WTC11 (cell line): ENCODE results near the gene CCDC178. TPM values are rescaled to one million over a fixed set of nuclear protein-coding genes. Genes with fewer than 3 reads are reported as not detected.

Source experiments
- ATAC-seq: fragments of 200-7000 bp; cut with Tn5 transposase; 2 replicates; pipeline ENCODE4 v1.10.0; 2021; ENCODE audit warnings: mild to moderate bottlenecking, moderate library complexity
- CTCF ChIA-PET: fragments of 300-600 bp; sonication (Branson Sonifier 250); formaldehyde crosslinking; loops from one replicate; lab custom pipeline; 2021; ENCODE audit warnings: antibody characterized with exemption; lab: Charles Lee
- POLR2A ChIA-PET: fragments of 350-600 bp; sonication (Branson Sonifier 250); formaldehyde crosslinking; loops from one replicate; lab custom pipeline; 2021; ENCODE audit warnings: antibody characterized with exemption; lab: Charles Lee
- DNase-seq: peaks from one replicate; pipeline ENCODE4 v3.0.0; 2021; ENCODE audit warnings: low spot score
- H3K27ac Mint-ChIP-seq: 2 replicates; pipeline ENCODE4 v1.8.0; 2021; ENCODE audit warnings: mixed read lengths
- H3K27me3 Mint-ChIP-seq: 2 replicates; pipeline ENCODE4 v1.8.0; 2021; ENCODE audit warnings: low read depth, mild to moderate bottlenecking, moderate library complexity, mixed read lengths
- H3K36me3 Mint-ChIP-seq: 2 replicates; pipeline ENCODE4 v1.8.0; 2021; ENCODE audit warnings: mixed read lengths
- H3K4me1 Mint-ChIP-seq: 2 replicates; pipeline ENCODE4 v1.8.0; 2022; ENCODE audit warnings: mixed read lengths
- H3K4me3 Mint-ChIP-seq: 2 replicates; pipeline ENCODE4 v1.8.0; 2021; ENCODE audit warnings: mild to moderate bottlenecking, moderate library complexity, mixed read lengths
- H3K9me3 Mint-ChIP-seq: 2 replicates; pipeline ENCODE4 v1.8.0; 2021; ENCODE audit warnings: mixed read lengths
- ATF1 ChIP-seq: sonication (generic); formaldehyde crosslinking; IDR thresholded peaks from 2 replicates; pipeline ENCODE4 v1.8.1; 2023; ENCODE audit warnings: mild to moderate bottlenecking, moderate library complexity, missing genetic modification reagents
- ATF2 ChIP-seq: sonication (generic); formaldehyde crosslinking; IDR thresholded peaks from 2 replicates; pipeline ENCODE4 v1.8.1; 2022; ENCODE audit warnings: low read depth, missing genetic modification reagents, borderline replicate concordance
- CBFB ChIP-seq: sonication (generic); formaldehyde crosslinking; IDR thresholded peaks from 2 replicates; pipeline ENCODE4 v1.8.1; 2022; ENCODE audit warnings: mild to moderate bottlenecking, low read depth, missing genetic modification reagents
- CREM ChIP-seq: sonication (generic); formaldehyde crosslinking; IDR thresholded peaks from 2 replicates; pipeline ENCODE4 v1.8.1; 2022; ENCODE audit warnings: mild to moderate bottlenecking, missing genetic modification reagents, moderate library complexity
- CTCF ChIP-seq: fragments of 200-600 bp; IDR thresholded peaks from 2 replicates; pipeline ENCODE4 v1.8.0; 2022; ENCODE audit warnings: antibody characterized with exemption
- EMX1 ChIP-seq: fragments of 250-450 bp; sonication (Bioruptor Pico); IDR thresholded peaks from 2 replicates; pipeline ENCODE4 v1.8.0; 2021; ENCODE audit warnings: mild to moderate bottlenecking
- ERG ChIP-seq: fragments of 250-450 bp; sonication (Bioruptor Pico); IDR thresholded peaks from 2 replicates; pipeline ENCODE4 v1.8.0; 2021; ENCODE audit warnings: mild to moderate bottlenecking
- ETV6 ChIP-seq: sonication (generic); formaldehyde crosslinking; IDR thresholded peaks from 2 replicates; pipeline ENCODE4 v1.8.1; 2022; ENCODE audit warnings: mild to moderate bottlenecking, missing genetic modification reagents
- GABPB1 ChIP-seq: sonication (generic); formaldehyde crosslinking; IDR thresholded peaks from 2 replicates; pipeline ENCODE4 v1.8.1; 2023; ENCODE audit warnings: mild to moderate bottlenecking, missing genetic modification reagents
- GRHL2 ChIP-seq: fragments of 250-450 bp; sonication (Bioruptor Pico); IDR thresholded peaks from 2 replicates; pipeline ENCODE4 v1.8.0; 2022; ENCODE audit warnings: mild to moderate bottlenecking, moderate library complexity; ENCODE audit not compliant: insufficient replicate concordance, severe bottlenecking
- IRF1 ChIP-seq: sonication (generic); formaldehyde crosslinking; IDR thresholded peaks from 2 replicates; pipeline ENCODE4 v1.8.0; 2023; ENCODE audit warnings: missing genetic modification reagents
- JAZF1 ChIP-seq: fragments of 250-450 bp; sonication (Bioruptor Pico); IDR thresholded peaks from 2 replicates; pipeline ENCODE4 v1.9.0; 2021; ENCODE audit warnings: moderate library complexity, mild to moderate bottlenecking, inconsistent platforms
- RELA ChIP-seq: sonication (generic); formaldehyde crosslinking; IDR thresholded peaks from 2 replicates; pipeline ENCODE4 v1.8.1; 2022; ENCODE audit warnings: missing genetic modification reagents, mild to moderate bottlenecking, borderline replicate concordance
- RORB ChIP-seq: fragments of 250-450 bp; sonication (Bioruptor Pico); IDR thresholded peaks from 2 replicates; pipeline ENCODE4 v1.9.0; 2021; ENCODE audit warnings: mild to moderate bottlenecking
- ZMAT4 ChIP-seq: fragments of 250-450 bp; sonication (Bioruptor Pico); IDR thresholded peaks from 2 replicates; pipeline ENCODE4 v1.9.0; 2021; ENCODE audit warnings: mild to moderate bottlenecking
- ZNF138 ChIP-seq: sonication (generic); formaldehyde crosslinking; conservative IDR thresholded peaks from 2 replicates; pipeline ENCODE4 v1.8.1; 2022; ENCODE audit warnings: mild to moderate bottlenecking, moderate library complexity, missing genetic modification reagents
- ZNF232 ChIP-seq: sonication (generic); formaldehyde crosslinking; IDR thresholded peaks from 2 replicates; pipeline ENCODE4 v1.8.0; 2022; ENCODE audit warnings: mild to moderate bottlenecking, missing genetic modification reagents
- ZNF263 ChIP-seq: sonication (generic); formaldehyde crosslinking; IDR thresholded peaks from 2 replicates; pipeline ENCODE4 v1.8.1; 2022; ENCODE audit warnings: low read depth, mild to moderate bottlenecking, moderate library complexity, missing genetic modification reagents
- ZNF425 ChIP-seq: fragments of 250-450 bp; sonication (Bioruptor Pico); conservative IDR thresholded peaks from 2 replicates; pipeline ENCODE4 v1.9.0; 2021; ENCODE audit warnings: mild to moderate bottlenecking
- ZSCAN18 ChIP-seq: fragments of 250-450 bp; sonication (Bioruptor Pico); IDR thresholded peaks from 2 replicates; pipeline ENCODE4 v2.1.2; 2022; ENCODE audit warnings: mild to moderate bottlenecking, moderate library complexity
- total RNA-seq: library from RNA; stranded (reverse); gene quantifications from 3 replicates; pipeline ENCODE4 v1.2.3, GENCODE V29; 2021

The CCDC178 gene
- total RNA-seq, 1 experiment from 2014 or later = 0.20 TPM

- TF ChIP-seq GABPB1 (CRISPR knock-in tag) (no peak), JAZF1 (no peak), ATF1 (no peak), CTCF (no peak), ETV6 (CRISPR knock-in tag) (no peak), ZNF425 (no peak), RELA (no peak), ZSCAN18 (CRISPR knock-in tag) (no peak), ZNF138 (CRISPR knock-in tag) (no peak), ZNF263 (CRISPR knock-in tag) (no peak), ATF2 (CRISPR knock-in tag) (no peak), ERG (CRISPR knock-in tag) (no peak), ZNF232 (CRISPR knock-in tag) (no peak), CREM (CRISPR knock-in tag) (no peak), ZMAT4 (CRISPR knock-in tag) (no peak), CBFB (CRISPR knock-in tag) (no peak), GRHL2 (CRISPR knock-in tag) (no peak), RORB (CRISPR knock-in tag) (no peak), IRF1 (CRISPR knock-in tag) (no peak), EMX1 (no peak)
- Mint-ChIP-seq H3K9me3 (peaks cover 6% of the 10 kb centered on the region), H3K27ac (no peak overlapping the region), H3K27me3 (no peaks in the 10 kb centered on the region; the same call in 1 of the 2 replicates), H3K4me3 (no peak overlapping the region), H3K36me3 (no peaks in the 10 kb centered on the region), H3K4me1 (peaks cover 4% of the 10 kb centered on the region)
- DNase-seq (no peak), ATAC-seq (no peak)
- CTCF ChIA-PET = no interaction called here
- POLR2A ChIA-PET = no interaction called here
These were observed 325.8 kb downstream of the CCDC178 start for GRCh38 chr18:33114749-33115148.
